Measurements from ENCODE around the gene BCAS3.

BCAS3 gene

DNA sequence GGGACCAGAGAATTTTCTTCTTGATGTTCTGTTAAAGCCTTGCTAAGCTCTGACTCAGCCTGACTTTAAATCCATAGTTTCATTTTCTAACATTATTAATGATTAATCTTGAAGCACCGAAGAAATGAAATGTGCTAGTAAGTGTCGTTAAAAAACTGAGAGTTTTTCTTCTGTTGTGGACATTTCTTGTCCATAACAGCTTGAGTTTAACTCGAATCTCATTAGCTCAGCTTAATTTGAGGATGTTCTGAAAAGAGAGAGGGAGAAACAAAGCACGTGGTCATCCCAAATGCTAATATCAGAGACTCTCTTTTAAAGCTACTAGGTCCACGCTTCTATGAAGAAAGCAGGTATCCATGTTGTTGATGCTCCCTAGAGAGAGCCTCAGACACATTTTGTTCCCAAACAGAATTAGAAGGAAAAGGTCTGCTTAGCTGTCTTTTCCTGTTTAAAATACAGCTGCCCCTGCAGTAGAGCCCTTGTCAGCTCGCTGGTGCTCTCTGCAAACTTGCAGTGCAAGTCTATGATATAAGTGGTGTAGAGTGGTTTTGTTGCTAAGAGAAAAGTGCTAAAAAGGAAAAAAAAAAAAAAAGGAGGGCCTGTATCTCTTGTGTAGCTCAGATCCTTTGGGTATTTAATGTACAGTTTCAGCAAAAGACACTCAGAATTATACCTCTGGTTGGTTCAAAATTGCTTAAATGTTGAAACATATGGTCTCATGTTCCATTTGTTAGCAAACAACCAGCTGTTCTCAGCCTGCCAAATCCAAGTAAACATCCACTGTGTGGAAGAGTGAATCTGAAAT, 530.9 kb downstream of the BCAS3 start:
- DNase-seq (ENCODE audit: low read depth) = no peak
- H3K4me3 ChIP-seq (ENCODE audit: low read depth, low read length) = no peak overlapping the region
- TF ChIP-seq, protein P1, sequence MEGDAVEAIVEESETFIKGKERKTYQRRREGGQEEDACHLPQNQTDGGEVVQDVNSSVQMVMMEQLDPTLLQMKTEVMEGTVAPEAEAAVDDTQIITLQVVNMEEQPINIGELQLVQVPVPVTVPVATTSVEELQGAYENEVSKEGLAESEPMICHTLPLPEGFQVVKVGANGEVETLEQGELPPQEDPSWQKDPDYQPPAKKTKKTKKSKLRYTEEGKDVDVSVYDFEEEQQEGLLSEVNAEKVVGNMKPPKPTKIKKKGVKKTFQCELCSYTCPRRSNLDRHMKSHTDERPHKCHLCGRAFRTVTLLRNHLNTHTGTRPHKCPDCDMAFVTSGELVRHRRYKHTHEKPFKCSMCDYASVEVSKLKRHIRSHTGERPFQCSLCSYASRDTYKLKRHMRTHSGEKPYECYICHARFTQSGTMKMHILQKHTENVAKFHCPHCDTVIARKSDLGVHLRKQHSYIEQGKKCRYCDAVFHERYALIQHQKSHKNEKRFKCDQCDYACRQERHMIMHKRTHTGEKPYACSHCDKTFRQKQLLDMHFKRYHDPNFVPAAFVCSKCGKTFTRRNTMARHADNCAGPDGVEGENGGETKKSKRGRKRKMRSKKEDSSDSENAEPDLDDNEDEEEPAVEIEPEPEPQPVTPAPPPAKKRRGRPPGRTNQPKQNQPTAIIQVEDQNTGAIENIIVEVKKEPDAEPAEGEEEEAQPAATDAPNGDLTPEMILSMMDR (IDR thresholded peaks at IDR 0.05; ENCODE audit: insufficient read depth, low read depth, low read length, missing control alignments) = no peak

DNA sequence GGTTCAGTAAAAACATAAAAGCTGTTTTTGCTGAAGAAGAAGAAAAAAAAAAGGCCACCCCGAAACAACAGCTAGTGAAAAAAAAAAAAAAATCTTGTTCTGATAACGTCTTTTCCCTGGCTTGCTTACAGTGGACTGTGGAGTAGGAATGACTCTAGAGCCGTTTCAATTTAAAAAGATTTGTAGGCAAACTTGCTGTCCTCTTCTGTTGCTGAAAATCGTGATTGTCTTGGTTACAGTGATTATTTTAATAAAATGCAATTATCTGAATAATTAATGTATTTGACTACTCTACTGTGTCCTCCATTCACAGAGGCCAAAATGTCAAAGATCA, 531.4 kb downstream of the BCAS3 start:
- no peak overlapping the region for H3K4me3 ChIP-seq (ENCODE audit: low read depth, low read length)
- DNase-seq (ENCODE audit: low read depth) = no peak
- TF ChIP-seq, protein P1 (IDR thresholded peaks at IDR 0.05; ENCODE audit: insufficient read depth, low read depth, low read length, missing control alignments) = no peak

DNA sequence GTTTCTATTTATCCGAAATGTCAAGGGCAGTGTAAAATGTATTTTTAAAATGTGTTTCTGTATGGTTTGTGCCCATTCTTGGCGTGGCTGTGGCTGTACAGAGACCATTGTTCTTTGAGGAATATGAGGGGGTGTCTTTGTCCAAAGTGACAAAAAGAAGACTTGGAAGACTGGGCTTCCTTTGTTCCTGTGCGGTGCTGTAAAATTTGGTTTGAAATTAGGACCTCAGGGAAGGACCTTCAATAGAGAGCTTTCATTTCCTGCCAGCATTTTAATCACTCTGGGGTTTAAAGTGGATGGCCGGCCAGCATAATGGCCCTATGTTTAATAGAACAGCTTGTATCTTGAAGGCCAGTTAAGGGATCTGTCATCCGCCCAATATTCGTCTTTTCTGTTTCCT, 531.9 kb downstream of the BCAS3 start:
- TF ChIP-seq, protein P1 (IDR thresholded peaks at IDR 0.05; ENCODE audit: insufficient read depth, low read depth, low read length, missing control alignments) = no peak

DNA sequence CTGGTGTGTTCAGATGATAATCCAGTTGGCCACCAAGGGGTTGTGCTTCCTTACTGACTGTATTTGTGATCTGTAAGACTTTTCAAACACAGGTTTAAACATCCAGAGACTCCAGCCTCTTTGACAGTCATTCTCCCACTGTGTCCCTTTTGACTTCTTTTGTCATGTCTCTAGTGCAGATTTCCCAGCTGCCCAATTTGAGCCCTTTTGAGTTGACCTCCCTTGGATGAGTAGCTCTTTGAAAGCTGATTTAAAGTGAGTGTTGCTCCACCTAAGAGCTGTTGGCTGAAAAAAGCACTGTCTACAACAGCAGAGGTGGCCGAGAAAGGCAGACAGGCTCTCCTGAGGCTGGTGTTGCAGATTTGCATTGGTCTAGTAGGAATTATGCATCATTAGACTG, 533.6 kb downstream of the BCAS3 start:
- H3K4me3 ChIP-seq (ENCODE audit: low read depth, low read length) = no peak overlapping the region
- TF ChIP-seq, protein P1 (IDR thresholded peaks at IDR 0.05; ENCODE audit: insufficient read depth, low read depth, low read length, missing control alignments) = no peak
- no peak for DNase-seq (ENCODE audit: low read depth)

More for the DNA sequence above, 531.9 kb downstream of the BCAS3 start:
- no peak overlapping the region for H3K4me3 ChIP-seq (ENCODE audit: low read depth, low read length)
- DNase-seq (ENCODE audit: low read depth) = no peak

DNA sequence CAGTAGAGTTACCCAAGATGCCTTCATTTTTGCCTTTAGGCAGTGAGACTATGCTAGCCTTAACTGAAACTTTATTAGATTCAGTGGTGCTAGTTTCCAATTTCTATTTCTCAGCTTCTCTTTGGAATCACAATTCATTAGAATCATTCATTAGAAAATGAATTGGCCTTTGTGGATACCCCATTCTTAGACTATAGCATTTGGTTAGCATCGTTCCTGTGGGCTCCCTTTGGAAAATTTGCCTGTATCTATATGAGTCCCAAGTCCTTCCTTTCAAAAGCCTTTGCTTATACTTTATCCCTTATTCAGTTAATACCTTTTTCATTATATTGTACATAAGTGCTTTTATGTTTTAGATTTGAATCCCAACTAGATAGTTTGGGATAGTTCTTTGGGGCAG, 535.0 kb downstream of the BCAS3 start:
- no peak overlapping the region for H3K4me3 ChIP-seq (ENCODE audit: low read depth, low read length)
- no peak for DNase-seq (ENCODE audit: low read depth)
- TF ChIP-seq, protein P1 (IDR thresholded peaks at IDR 0.05; ENCODE audit: insufficient read depth, low read depth, low read length, missing control alignments) = no peak

DNA sequence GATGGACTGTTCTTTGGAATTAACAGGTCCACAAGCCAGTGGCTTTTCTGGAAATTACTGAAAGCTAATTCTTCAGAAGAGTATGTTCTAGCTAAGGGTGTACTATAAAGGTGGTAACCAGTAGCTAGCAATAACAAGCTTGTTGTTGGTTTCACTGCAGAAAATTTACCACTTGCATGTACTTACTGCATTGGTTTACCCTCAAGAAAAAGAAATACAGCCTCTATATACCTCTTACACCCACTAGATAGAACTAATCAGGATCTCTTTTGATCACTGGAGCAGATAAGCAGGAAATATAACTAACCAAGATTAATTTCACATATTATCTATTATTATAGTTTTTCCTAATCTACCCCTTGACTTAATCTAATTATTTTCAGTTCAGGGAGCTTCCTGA, 537.1 kb downstream of the BCAS3 start:
- no peak overlapping the region for H3K4me3 ChIP-seq (ENCODE audit: low read depth, low read length)
- TF ChIP-seq, protein P1 (IDR thresholded peaks at IDR 0.05; ENCODE audit: insufficient read depth, low read depth, low read length, missing control alignments) = no peak
- no peak for DNase-seq (ENCODE audit: low read depth)

DNA sequence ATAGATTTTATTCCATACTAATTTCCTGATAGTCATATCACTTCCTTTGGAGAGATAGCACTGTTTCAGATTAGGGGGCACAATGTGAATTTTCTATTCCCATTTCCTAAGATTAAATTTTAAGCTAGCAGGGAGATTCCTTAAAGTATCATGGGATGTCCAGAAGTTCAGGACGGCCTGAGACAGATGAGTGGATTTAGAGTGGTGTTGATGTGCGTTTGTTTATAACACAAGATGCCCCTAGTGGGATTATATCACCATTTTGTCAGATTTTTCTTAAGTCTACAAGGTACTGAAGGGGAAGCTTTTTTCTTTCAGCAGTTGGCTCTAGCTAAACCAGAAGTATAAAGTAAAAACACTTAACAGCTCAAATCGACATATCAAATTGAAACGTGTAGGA, 538.4 kb downstream of the BCAS3 start:
- no peak overlapping the region for H3K4me3 ChIP-seq (ENCODE audit: low read depth, low read length)
- TF ChIP-seq, protein P1 (IDR thresholded peaks at IDR 0.05; ENCODE audit: insufficient read depth, low read depth, low read length, missing control alignments) = no peak
- DNase-seq (ENCODE audit: low read depth) = no peak

All from GM12865 (cell line).